ENCODE measurements around the gene CDC42BPB. TPM values are rescaled to one million over a fixed set of nuclear protein-coding genes. Genes with fewer than 3 reads are reported as not detected.

CDC42BPB gene
- total RNA-seq, 1 donor from 2014 or later = 48.2 TPM

DNA sequence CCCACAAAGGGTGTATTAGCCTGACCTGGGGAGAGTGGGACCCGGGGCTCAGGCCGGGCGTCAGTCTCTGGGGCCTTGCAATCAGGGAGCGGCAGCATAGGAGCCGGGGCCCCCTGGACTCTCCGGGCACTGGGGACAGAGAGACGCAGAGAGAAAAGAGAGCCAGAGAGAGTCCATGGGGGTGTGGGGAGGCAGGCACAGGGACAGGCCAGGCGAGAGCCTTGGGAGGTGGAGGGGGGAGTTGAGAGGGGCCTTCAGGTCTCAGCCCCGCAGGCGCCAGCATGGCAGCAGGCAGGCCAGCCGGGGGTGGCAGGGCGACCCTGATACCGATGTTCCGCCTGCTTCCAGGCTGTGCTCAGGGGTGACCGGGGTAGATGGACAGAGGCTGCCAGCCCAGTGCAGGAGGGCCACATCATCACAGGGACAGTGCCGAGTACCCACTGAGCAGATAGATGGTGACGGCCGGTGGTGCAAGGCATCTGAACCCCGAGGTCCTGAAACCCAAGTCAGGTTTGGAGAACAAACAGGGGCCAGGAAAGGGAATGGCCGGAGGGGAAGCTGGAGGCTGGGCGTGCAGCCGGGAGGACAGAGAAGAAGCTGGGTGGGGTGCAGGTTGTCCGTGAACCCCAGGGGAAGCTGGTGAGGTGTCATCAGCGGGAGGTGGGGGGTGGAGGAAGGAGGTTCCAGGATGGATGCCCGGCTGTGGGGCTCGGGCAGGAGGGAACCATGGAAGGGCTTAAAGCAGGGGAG is 40.1 kb upstream of the CDC42BPB start:
- Histone ChIP-seq H3K4me3 (no peak overlapping the region), H3K4me2 (no peak overlapping the region), H2AFZ (replicated peaks) (no peak overlapping the region), H3K27me3 (peaks cover 6% of the 10 kb centered on the region), H3K9me3 (ENCODE audit: low read depth) (no peaks in the 10 kb centered on the region), H3K4me1 (peaks cover 13% of the 10 kb centered on the region), H3K27ac (no peak overlapping the region), H3K36me3 (no peaks in the 10 kb centered on the region), H4K20me1 (ENCODE audit: low read depth) (no peaks in the 10 kb centered on the region), H3K9ac (no peak overlapping the region), H3F3A (ENCODE audit: low read depth) (no peaks in the 10 kb centered on the region), H3K79me2 (ENCODE audit: low read depth) (no peaks in the 10 kb centered on the region)
- peaks cover 6% of the 10 kb centered on the region for H3K27me3 Mint-ChIP-seq (ENCODE audit: insufficient read depth, low read depth)
- no peaks in the 10 kb centered on the region for H3K36me3 Mint-ChIP-seq
- no peaks in the 10 kb centered on the region for H3K9me3 Mint-ChIP-seq
- no peak for TF ChIP-seq EZH2phosphoT487 (IDR thresholded peaks at IDR 0.05)
- TF ChIP-seq, protein P1, sequence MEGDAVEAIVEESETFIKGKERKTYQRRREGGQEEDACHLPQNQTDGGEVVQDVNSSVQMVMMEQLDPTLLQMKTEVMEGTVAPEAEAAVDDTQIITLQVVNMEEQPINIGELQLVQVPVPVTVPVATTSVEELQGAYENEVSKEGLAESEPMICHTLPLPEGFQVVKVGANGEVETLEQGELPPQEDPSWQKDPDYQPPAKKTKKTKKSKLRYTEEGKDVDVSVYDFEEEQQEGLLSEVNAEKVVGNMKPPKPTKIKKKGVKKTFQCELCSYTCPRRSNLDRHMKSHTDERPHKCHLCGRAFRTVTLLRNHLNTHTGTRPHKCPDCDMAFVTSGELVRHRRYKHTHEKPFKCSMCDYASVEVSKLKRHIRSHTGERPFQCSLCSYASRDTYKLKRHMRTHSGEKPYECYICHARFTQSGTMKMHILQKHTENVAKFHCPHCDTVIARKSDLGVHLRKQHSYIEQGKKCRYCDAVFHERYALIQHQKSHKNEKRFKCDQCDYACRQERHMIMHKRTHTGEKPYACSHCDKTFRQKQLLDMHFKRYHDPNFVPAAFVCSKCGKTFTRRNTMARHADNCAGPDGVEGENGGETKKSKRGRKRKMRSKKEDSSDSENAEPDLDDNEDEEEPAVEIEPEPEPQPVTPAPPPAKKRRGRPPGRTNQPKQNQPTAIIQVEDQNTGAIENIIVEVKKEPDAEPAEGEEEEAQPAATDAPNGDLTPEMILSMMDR (IDR thresholded peaks at IDR 0.05) = no peak
- TF ChIP-seq EZH2 (IDR thresholded peaks at IDR 0.05) = no peak
- DNase-seq (ENCODE audit: low spot score) = no peak
- peak overlapping the region; percentile 50 for H3K4me3 Mint-ChIP-seq
- peaks cover 6% of the 10 kb centered on the region for H3K4me1 Mint-ChIP-seq
- no peak overlapping the region for H3K27ac Mint-ChIP-seq

DNA sequence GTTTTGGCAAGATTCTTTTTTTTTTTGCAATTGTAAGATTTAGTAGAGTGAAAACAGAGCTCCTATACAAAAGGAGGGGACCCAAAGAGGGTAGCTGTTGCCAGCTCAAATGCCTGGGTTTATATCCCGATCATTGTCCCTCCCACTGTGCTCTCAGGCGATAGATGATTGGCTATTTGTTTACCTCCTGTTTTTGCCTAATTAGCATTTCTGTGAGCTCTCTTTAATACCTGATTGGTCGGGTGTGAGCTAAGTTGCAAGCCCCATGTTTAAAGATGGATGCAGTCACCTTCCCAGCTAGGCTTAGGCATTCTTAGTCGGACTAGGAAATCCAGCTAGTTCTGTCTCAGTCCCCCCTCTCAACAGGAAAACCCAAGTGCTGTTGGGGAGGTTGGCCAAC is 39.0 kb upstream of the CDC42BPB start:
- Histone ChIP-seq H4K20me1 (ENCODE audit: low read depth) (no peaks in the 10 kb centered on the region), H3K4me3 (no peak overlapping the region), H3K9ac (no peak overlapping the region), H3K9me3 (ENCODE audit: low read depth) (no peaks in the 10 kb centered on the region), H2AFZ (replicated peaks) (no peak overlapping the region), H3K4me1 (peaks cover 13% of the 10 kb centered on the region), H3K4me2 (no peak overlapping the region), H3K27ac (no peak overlapping the region), H3K36me3 (no peaks in the 10 kb centered on the region), H3K27me3 (peaks cover 9% of the 10 kb centered on the region), H3K79me2 (ENCODE audit: low read depth) (no peaks in the 10 kb centered on the region), H3F3A (ENCODE audit: low read depth) (peaks cover 4% of the 10 kb centered on the region)
- DNase-seq (ENCODE audit: low spot score) = no peak
- TF ChIP-seq, protein P1 (IDR thresholded peaks at IDR 0.05) = no peak
- TF ChIP-seq EZH2phosphoT487 (IDR thresholded peaks at IDR 0.05) (no peak), EZH2 (IDR thresholded peaks at IDR 0.05) (no peak)
- Mint-ChIP-seq H3K27me3 (ENCODE audit: insufficient read depth, low read depth) (peaks cover 3% of the 10 kb centered on the region), H3K9me3 (no peaks in the 10 kb centered on the region), H3K36me3 (no peaks in the 10 kb centered on the region), H3K4me1 (peaks cover 5% of the 10 kb centered on the region), H3K27ac (no peak overlapping the region), H3K4me3 (no peak overlapping the region)

DNA sequence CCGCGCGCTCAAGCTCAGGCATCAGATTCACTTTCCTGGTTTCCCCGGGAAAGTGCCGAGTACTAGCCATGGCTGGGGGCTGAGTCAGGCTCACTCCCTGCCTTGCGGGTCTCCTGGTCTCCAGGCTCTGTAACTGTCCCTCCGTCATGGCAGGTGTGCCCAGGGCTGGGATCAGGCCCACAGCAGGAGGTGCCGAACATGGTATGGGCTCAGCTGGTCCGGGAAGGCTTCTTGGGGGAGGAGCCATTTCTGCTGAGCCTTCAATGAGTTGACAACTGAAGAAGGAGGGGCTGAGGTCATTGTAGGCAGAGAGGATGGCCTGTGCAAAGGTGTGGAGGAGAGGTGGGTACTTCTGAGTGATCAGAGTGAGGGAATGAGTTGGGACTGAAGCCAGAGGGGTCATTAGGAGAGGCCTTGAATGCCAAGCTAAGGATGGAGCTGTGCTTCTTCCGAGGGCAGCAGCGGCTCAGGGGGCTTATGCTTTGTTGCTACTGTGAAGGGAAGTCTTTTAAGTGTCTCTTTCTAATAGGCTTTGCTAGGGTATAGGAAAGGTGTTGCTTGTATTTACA is 37.9 kb upstream of the CDC42BPB start:
- Histone ChIP-seq H3F3A (ENCODE audit: low read depth) (peaks cover 4% of the 10 kb centered on the region), H3K79me2 (ENCODE audit: low read depth) (no peaks in the 10 kb centered on the region), H3K36me3 (no peaks in the 10 kb centered on the region), H4K20me1 (ENCODE audit: low read depth) (no peaks in the 10 kb centered on the region), H3K27ac (no peak overlapping the region), H3K4me3 (no peak overlapping the region), H3K27me3 (peaks cover 19% of the 10 kb centered on the region), H3K9ac (no peak overlapping the region), H3K4me1 (peaks cover 10% of the 10 kb centered on the region), H3K4me2 (no peak overlapping the region), H3K9me3 (ENCODE audit: low read depth) (no peaks in the 10 kb centered on the region), H2AFZ (replicated peaks) (no peak overlapping the region)
- Mint-ChIP-seq H3K36me3 (no peaks in the 10 kb centered on the region), H3K27me3 (ENCODE audit: insufficient read depth, low read depth) (peaks cover 7% of the 10 kb centered on the region), H3K4me1 (peaks cover 4% of the 10 kb centered on the region), H3K4me3 (no peak overlapping the region), H3K9me3 (no peaks in the 10 kb centered on the region), H3K27ac (peak overlapping the region; percentile 57)
- DNase-seq (ENCODE audit: low spot score) = no peak
- TF ChIP-seq EZH2phosphoT487 (IDR thresholded peaks at IDR 0.05) (no peak), EZH2 (IDR thresholded peaks at IDR 0.05) (no peak)
- TF ChIP-seq, protein P1 (IDR thresholded peaks at IDR 0.05) = no peak

Data from neural progenitor cell (in vitro differentiated cells).